Measurements from ENCODE around the gene IL1RAPL2. TPM values are rescaled to one million over a fixed set of nuclear protein-coding genes. Genes with fewer than 3 reads are reported as not detected.

IL1RAPL2 gene
- not detected in 5 replicates for total RNA-seq (2022; extraction: Qiagen RNA extraction)

DNA sequence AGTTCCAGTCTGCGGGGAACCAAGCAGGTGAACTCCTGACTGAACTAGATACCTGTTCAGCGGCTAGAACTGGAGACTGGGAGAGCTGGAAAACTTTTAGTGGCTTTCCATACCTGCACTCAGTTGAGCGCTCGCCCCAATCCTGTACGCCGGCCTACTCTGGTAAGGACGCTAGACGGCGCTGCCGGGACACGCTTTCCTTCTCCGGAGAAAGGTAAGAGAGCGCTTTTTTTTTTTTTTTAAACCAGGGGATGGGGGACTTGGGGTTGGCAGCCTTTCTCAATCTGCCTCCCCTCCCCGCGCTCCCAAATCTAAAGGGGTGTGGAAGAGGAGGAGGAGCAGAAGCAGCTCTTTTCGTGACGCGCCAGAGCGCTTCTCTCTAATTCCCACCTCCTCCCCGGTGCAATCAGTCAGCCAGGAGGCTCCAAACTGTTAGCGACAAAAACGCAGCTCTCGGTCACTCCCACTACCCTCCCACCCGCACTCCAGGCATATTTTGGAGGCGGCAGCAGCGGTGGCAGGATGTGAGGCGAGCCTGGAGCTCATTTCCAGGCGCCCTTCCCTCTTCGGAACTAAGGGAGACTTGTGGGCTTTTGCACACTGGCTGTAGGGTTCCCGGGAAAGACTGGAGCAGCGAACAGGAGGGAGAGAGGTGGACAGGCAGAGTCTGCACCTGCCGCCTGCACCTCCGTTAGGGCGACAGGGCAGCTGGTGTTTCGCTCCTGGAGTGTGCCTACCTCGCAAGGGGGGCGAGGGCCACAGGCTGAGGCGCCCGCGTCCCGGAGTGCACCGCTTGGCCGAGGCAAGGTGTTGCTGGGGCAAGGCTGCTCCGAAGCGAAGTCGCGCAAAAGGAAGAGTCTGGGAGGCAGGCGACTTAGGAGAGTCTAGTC is at the start of gene IL1RAPL2:
TSS of gene IL1RAPL2 (plus strand) at position 409 of the 890 bp plus-strand sequence.

GRCh38 chrX:105220636-105221035 is 654.6 kb downstream of the IL1RAPL2 start, which contains the start of gene TEX13A:
Gene TEX13A (minus strand): TSS chrX:105220694. CDS start chrX:105220397, 297 bp downstream.

Data from A549 treated with Mapracorat at 1 μM for 4 hours (cell line).